Coronary artery (tissue), 2 donors: ENCODE measurements around the gene ZNF280B.

ENCODE experiments used
- DNase-seq: peaks from one replicate; pipeline ENCODE4 v3.0.0-alpha.2; 2017; ENCODE audit warnings: low spot score
- H3K27ac ChIP-seq, 2 donors: fragments of 200-600 bp; sonication (generic); one replicate each; pipeline ENCODE4 v1.5.1; 2016 to 2019
- H3K4me3 ChIP-seq: fragments of 200-600 bp; sonication (generic); 2 replicates; pipeline ENCODE4 v1.5.1; 2016; ENCODE audit warnings: mild to moderate bottlenecking, moderate library complexity
- TF ChIP-seq, protein P1 (sequence below): fragments of 200-600 bp; sonication (generic); IDR thresholded peaks from one replicate; pipeline ENCODE4 v1.5.1; 2019; ENCODE audit warnings: antibody characterized with exemption

Gene ZNF280B

GRCh38 chr22:22547692-22548300 is 39.3 kb upstream of the ZNF280B start:
- TF ChIP-seq, protein P1, sequence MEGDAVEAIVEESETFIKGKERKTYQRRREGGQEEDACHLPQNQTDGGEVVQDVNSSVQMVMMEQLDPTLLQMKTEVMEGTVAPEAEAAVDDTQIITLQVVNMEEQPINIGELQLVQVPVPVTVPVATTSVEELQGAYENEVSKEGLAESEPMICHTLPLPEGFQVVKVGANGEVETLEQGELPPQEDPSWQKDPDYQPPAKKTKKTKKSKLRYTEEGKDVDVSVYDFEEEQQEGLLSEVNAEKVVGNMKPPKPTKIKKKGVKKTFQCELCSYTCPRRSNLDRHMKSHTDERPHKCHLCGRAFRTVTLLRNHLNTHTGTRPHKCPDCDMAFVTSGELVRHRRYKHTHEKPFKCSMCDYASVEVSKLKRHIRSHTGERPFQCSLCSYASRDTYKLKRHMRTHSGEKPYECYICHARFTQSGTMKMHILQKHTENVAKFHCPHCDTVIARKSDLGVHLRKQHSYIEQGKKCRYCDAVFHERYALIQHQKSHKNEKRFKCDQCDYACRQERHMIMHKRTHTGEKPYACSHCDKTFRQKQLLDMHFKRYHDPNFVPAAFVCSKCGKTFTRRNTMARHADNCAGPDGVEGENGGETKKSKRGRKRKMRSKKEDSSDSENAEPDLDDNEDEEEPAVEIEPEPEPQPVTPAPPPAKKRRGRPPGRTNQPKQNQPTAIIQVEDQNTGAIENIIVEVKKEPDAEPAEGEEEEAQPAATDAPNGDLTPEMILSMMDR = no peak
- H3K27ac ChIP-seq = no peak overlapping the region
- no peak for DNase-seq
- no peak overlapping the region for H3K4me3 ChIP-seq

GRCh38 chr22:22547226-22547625 is 38.7 kb upstream of the ZNF280B start:
- TF ChIP-seq, protein P1 = no peak
- DNase-seq = no peak
- Histone ChIP-seq H3K27ac (no peak overlapping the region), H3K4me3 (no peak overlapping the region)

GRCh38 chr22:22546490-22546889 is 37.9 kb upstream of the ZNF280B start:
- TF ChIP-seq, protein P1 = no peak
- Histone ChIP-seq H3K4me3 (no peak overlapping the region), H3K27ac (no peak overlapping the region)
- no peak for DNase-seq

- no peak for DNase-seq
- TF ChIP-seq, protein P1 = no peak
- Histone ChIP-seq H3K4me3 (no peak overlapping the region), H3K27ac (no peak overlapping the region)
These were observed 36.5 kb upstream of the ZNF280B start for GRCh38 chr22:22545084-22545483.

DNA sequence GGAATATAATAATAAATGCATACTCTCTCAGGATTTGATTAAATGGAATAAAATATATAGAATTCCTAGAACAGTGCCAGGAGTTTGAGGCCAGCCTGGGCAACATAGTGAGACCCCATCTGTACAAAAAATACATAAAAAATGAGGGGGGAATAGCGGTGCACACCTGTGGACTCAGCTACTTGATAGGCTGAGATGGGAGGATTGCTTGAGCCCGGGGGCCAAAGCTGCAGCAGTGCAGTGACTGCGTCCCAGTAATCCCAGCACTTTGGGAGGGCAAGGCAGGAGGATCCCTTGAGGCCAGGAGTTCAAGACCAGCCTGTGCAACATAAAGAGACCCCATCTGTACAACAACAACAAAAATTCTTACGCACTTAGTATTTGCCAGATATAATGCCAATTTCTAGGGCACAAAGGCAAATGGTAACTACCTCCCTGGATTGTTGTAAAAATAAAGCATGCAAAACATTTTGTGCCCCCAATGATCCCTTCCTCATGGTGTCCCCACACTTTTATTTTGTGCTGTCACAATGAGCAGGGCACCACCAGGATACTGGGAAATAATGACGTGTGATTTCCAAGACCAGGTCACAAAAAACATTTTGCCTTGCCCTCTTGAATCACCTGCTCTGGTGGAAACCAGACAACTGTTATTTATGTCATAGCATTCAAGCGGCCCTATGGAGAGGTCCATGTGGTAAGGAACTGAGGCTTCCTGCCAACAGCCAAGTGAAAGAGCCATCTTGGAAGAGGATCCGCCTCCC is 29.9 kb upstream of the ZNF280B start:
- Histone ChIP-seq H3K27ac (no peak overlapping the region), H3K4me3 (no peak overlapping the region)
- TF ChIP-seq, protein P1 = no peak
- no peak for DNase-seq

DNA sequence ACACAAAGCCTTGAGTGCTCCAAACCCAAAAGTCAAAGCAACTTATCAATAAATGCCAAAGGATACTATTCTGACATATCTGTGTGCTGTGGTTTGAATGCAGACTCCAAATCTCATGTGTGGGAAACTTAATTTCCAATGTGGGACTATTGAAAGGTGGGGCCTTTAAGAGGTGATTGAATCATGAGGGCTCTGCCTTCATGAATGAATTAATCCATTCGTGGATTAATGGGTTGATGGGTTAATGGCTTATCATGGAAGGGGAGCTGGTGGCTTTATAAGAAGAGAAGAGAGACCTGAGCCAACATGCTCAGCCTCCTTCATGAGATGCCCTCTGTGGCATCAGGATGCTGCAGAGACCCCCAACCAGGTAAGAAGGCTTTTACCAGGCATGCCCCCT is 28.4 kb upstream of the ZNF280B start:
- H3K27ac ChIP-seq = no peak overlapping the region
- no peak for DNase-seq
- TF ChIP-seq, protein P1 = no peak

DNA sequence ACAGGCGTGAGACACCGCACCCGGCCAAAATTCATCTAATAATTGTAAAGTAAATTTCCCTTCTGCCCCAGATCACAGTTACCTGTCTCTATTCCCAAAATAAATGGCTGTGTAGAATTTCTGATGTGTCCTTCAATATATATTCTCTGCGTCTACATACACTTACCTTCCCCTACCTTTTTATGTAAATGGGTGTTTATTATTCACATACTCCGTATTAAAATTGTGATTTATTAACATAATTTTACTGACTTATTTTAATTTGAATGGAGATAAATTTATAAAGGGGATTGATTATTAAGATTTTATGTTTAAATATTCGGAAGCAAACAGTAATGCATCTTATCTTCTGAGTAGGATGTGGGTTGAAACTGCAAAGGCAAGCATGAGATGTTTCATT is 28.0 kb upstream of the ZNF280B start:
- H3K4me3 ChIP-seq = no peak overlapping the region
- TF ChIP-seq, protein P1 = no peak
- no peak for DNase-seq
- H3K27ac ChIP-seq = no peak overlapping the region

More for the DNA sequence above, 28.4 kb upstream of the ZNF280B start:
- H3K4me3 ChIP-seq = no peak overlapping the region
